GM23338 (cell line): ENCODE data around the gene CDHR3. TPM values are rescaled to one million over a fixed set of nuclear protein-coding genes. Genes with fewer than 3 reads are reported as not detected.
A peak's percentile ranks its signal among the peaks of the same experiment; 100 is the strongest.

ENCODE experiments used
- ATAC-seq: fragments of 200-7000 bp; cut with Tn5 transposase; 3 replicates; pipeline ENCODE4 v1.9.1; 2020
- DNase-seq: peaks from one replicate; pipeline ENCODE4 v3.0.0-alpha.2; 2015; ENCODE audit warnings: low spot score
- H2AFZ ChIP-seq: fragments of 200-600 bp; sonication (generic); 2 replicates; pipeline ENCODE4 v1.8.0; 2016; ENCODE audit warnings: antibody characterized with exemption, mild to moderate bottlenecking, moderate library complexity
- H3F3A ChIP-seq: fragments of 200-600 bp; sonication (generic); replicated peaks from 2 replicates; pipeline ENCODE4 v1.8.0; 2017; ENCODE audit warnings: antibody characterized with exemption, mixed run types, low read depth
- H3K27ac ChIP-seq: fragments of 200-600 bp; sonication (generic); 2 replicates; pipeline ENCODE4 v1.6.1; 2016; ENCODE audit warnings: low read depth
- H3K27me3 ChIP-seq: fragments of 200-600 bp; sonication (generic); 2 replicates; pipeline ENCODE4 v1.8.0; 2016; ENCODE audit warnings: mild to moderate bottlenecking, mixed run types, moderate library complexity; ENCODE audit not compliant: insufficient read depth
- H3K36me3 ChIP-seq: fragments of 200-600 bp; sonication (generic); 2 replicates; pipeline ENCODE4 v1.8.0; 2016; ENCODE audit warnings: mild to moderate bottlenecking; ENCODE audit not compliant: insufficient read depth
- H3K4me1 ChIP-seq: fragments of 200-600 bp; sonication (generic); 2 replicates; pipeline ENCODE4 v1.8.0; 2016; ENCODE audit warnings: mild to moderate bottlenecking, moderate library complexity; ENCODE audit not compliant: insufficient read depth
- H3K4me2 ChIP-seq: fragments of 200-600 bp; sonication (generic); 2 replicates; pipeline ENCODE4 v1.7.1; 2017; ENCODE audit warnings: mixed run types
- H3K4me3 ChIP-seq: fragments of 200-600 bp; sonication (generic); 2 replicates; pipeline ENCODE4 v1.6.1; 2016; ENCODE audit warnings: mixed run types
- H3K79me2 ChIP-seq: fragments of 200-600 bp; sonication (generic); replicated peaks from 2 replicates; pipeline ENCODE4 v1.8.0; 2017; ENCODE audit warnings: mild to moderate bottlenecking; ENCODE audit not compliant: insufficient read depth
- H3K9me2 ChIP-seq: fragments of 200-600 bp; sonication (generic); 2 replicates; pipeline ENCODE4 v1.8.0; 2017; ENCODE audit not compliant: insufficient read depth
- H4K20me1 ChIP-seq: fragments of 200-600 bp; sonication (generic); replicated peaks from 2 replicates; pipeline ENCODE4 v1.8.0; 2017; ENCODE audit warnings: mild to moderate bottlenecking; ENCODE audit not compliant: insufficient read depth
- H3K27ac Mint-ChIP-seq: 2 replicates; pipeline ENCODE4 v1.8.0; 2020; ENCODE audit warnings: inconsistent platforms, mild to moderate bottlenecking, moderate library complexity, mixed read lengths
- H3K27me3 Mint-ChIP-seq: 3 replicates; pipeline ENCODE4 v1.8.0; 2022; ENCODE audit warnings: low read depth, mild to moderate bottlenecking, moderate library complexity, mixed read lengths, inconsistent platforms; ENCODE audit not compliant: insufficient read depth, poor library complexity
- H3K36me3 Mint-ChIP-seq: 3 replicates; pipeline ENCODE4 v1.8.0; 2021; ENCODE audit warnings: low read depth, mild to moderate bottlenecking, inconsistent platforms, moderate library complexity, mixed read lengths
- H3K4me1 Mint-ChIP-seq: 3 replicates; pipeline ENCODE4 v1.8.0; 2020; ENCODE audit warnings: mild to moderate bottlenecking, inconsistent platforms, mixed read lengths
- H3K4me3 Mint-ChIP-seq: 3 replicates; pipeline ENCODE4 v1.8.0; 2021; ENCODE audit warnings: moderate library complexity, mild to moderate bottlenecking, inconsistent platforms, mixed read lengths
- H3K9me3 Mint-ChIP-seq: 3 replicates; pipeline ENCODE4 v1.8.0; 2020; ENCODE audit warnings: moderate library complexity, mild to moderate bottlenecking, inconsistent platforms, mixed read lengths
- CREB1 ChIP-seq: fragments of 250-450 bp; sonication (Bioruptor Pico); IDR thresholded peaks from 2 replicates; pipeline ENCODE4 v1.5.0; 2020; ENCODE audit warnings: low read depth, mild to moderate bottlenecking, moderate library complexity
- CTCF ChIP-seq, 2 experiments: fragments of 200-600 bp in 1 of 2; sonication (generic) in 1 of 2; conservative IDR thresholded peaks; 2 replicates each; pipeline versions ENCODE4 v1.5.1 to v1.6.1; 2016 to 2017; ENCODE audit warnings: antibody characterized with exemption in 2 of 2, low read depth in 2 of 2, mild to moderate bottlenecking in 2 of 2, moderate library complexity in 1 of 2
- EZH2 ChIP-seq: fragments of 200-600 bp; sonication (generic); IDR thresholded peaks from one replicate; pipeline ENCODE4 v1.8.0; 2017; ENCODE audit warnings: antibody characterized with exemption, mild to moderate bottlenecking, low read depth; ENCODE audit not compliant: unreplicated experiment
- EZH2phosphoT487 ChIP-seq: fragments of 200-600 bp; sonication (generic); IDR thresholded peaks from one replicate; pipeline ENCODE4 v1.8.1; 2018; ENCODE audit warnings: antibody characterized with exemption; ENCODE audit not compliant: unreplicated experiment
- POLR2AphosphoS5 ChIP-seq: IDR thresholded peaks from 2 replicates; pipeline ENCODE4 v1.6.1; 2016; ENCODE audit warnings: antibody characterized with exemption, low read depth
- REST ChIP-seq: IDR thresholded peaks from one replicate; pipeline ENCODE4 v1.6.1; 2018; ENCODE audit warnings: antibody characterized with exemption; ENCODE audit not compliant: unreplicated experiment
- STAT1 ChIP-seq: IDR thresholded peaks from one replicate; pipeline ENCODE4 v1.6.1; 2016; ENCODE audit warnings: antibody characterized with exemption; ENCODE audit not compliant: unreplicated experiment
- ZNF331 ChIP-seq: fragments of 250-450 bp; sonication (Bioruptor Pico); IDR thresholded peaks from 2 replicates; pipeline ENCODE4 v1.5.0; 2020; ENCODE audit warnings: low read depth, mild to moderate bottlenecking, moderate library complexity
- ZNF462 ChIP-seq: fragments of 250-450 bp; sonication (Bioruptor Pico); IDR thresholded peaks from 2 replicates; pipeline ENCODE4 v1.5.0; 2020; ENCODE audit warnings: mild to moderate bottlenecking, moderate library complexity
- polyA plus RNA-seq: library from polyadenylated mRNA; unstranded; fragments of >200 nt; fragmentation: Nextera tagmentation; extraction: Ambion mirVana; gene quantifications from 2 replicates; pipeline ENCODE4 v1.2.1, GENCODE V29; 2016
- total RNA-seq: library from RNA; depleted of rRNA; stranded (reverse); fragments of >200 nt; shearing (Covaris generic); gene quantifications from 2 replicates; pipeline ENCODE4 v1.2.3, GENCODE V29; 2014

Gene CDHR3
- total and polyA plus RNA-seq, 2 experiments from 2014 or later = 5.1 to 12.2 TPM

GRCh38 chr7:106050002-106050745 lies 87.1 kb downstream of the CDHR3 start:
- no peaks in the 10 kb centered on the region for H3F3A ChIP-seq
- DNase-seq (no peak), ATAC-seq (peak; percentile 83)
- peaks cover 7% of the 10 kb centered on the region for H3K27me3 Mint-ChIP-seq
- H3K9me2 ChIP-seq = no peaks in the 10 kb centered on the region
- no peaks in the 10 kb centered on the region for H4K20me1 ChIP-seq
- no peak overlapping the region for H3K27ac ChIP-seq
- peaks cover 13% of the 10 kb centered on the region for H3K9me3 Mint-ChIP-seq
- H3K36me3 ChIP-seq = no peaks in the 10 kb centered on the region
- H3K4me1 Mint-ChIP-seq = peaks cover 10% of the 10 kb centered on the region
- no peak overlapping the region for H3K4me3 Mint-ChIP-seq
- peak; percentile 35 to 73 for TF ChIP-seq CTCF (conservative IDR thresholded peaks at IDR 0.05; ENCODE audit: low read depth in 2 of 2)
- TF ChIP-seq ZNF331 (CRISPR knock-in tag) = no peak
- H3K36me3 Mint-ChIP-seq = peaks cover 6% of the 10 kb centered on the region; the same call in 2 of the 3 replicates
- 0 out of 2 replicates have a peak, but pooled peaks cover 6% of the 10 kb centered on the region for H3K4me1 ChIP-seq
- H3K27me3 ChIP-seq = no peaks in the 10 kb centered on the region
- no peak overlapping the region; the same call in 1 of the 2 replicates for H2AFZ ChIP-seq
- no peaks in the 10 kb centered on the region for H3K79me2 ChIP-seq
- H3K4me2 ChIP-seq = no peak overlapping the region
- no peak overlapping the region for H3K27ac Mint-ChIP-seq
- H3K4me3 ChIP-seq = no peak overlapping the region

- Mint-ChIP-seq H3K27me3 (peaks cover 7% of the 10 kb centered on the region), H3K4me3 (no peak overlapping the region), H3K9me3 (peaks cover 14% of the 10 kb centered on the region), H3K27ac (no peak overlapping the region), H3K4me1 (peaks cover 15% of the 10 kb centered on the region), H3K36me3 (peaks cover 6% of the 10 kb centered on the region; the same call in 2 of the 3 replicates)
- DNase-seq (no peak), ATAC-seq (no peak)
- H3K79me2 ChIP-seq = no peaks in the 10 kb centered on the region
- H4K20me1 ChIP-seq = no peaks in the 10 kb centered on the region
- H3K36me3 ChIP-seq = no peaks in the 10 kb centered on the region
- H3K4me1 ChIP-seq = peaks cover 12% of the 10 kb centered on the region; the same call in 1 of the 2 replicates
- TF ChIP-seq REST (no peak), EZH2phosphoT487 (no peak), STAT1 (no peak), CREB1 (CRISPR knock-in tag) (no peak), EZH2 (no peak), POLR2AphosphoS5 (no peak), ZNF462 (CRISPR knock-in tag) (no peak)
- H3F3A ChIP-seq = no peaks in the 10 kb centered on the region
- no peaks in the 10 kb centered on the region for H3K27me3 ChIP-seq
- no peak overlapping the region for H3K4me2 ChIP-seq
- H2AFZ ChIP-seq = no peak overlapping the region; the same call in 1 of the 2 replicates
- peaks cover 2% of the 10 kb centered on the region; the same call in 1 of the 2 replicates for H3K9me2 ChIP-seq
- H3K27ac ChIP-seq = no peak overlapping the region
- no peak overlapping the region for H3K4me3 ChIP-seq
Observed at GRCh38 chr7:106050746-106051117, 87.7 kb downstream of the CDHR3 start.
